H1 (cell line): ENCODE results near the gene TAS2R50. TPM values are rescaled to one million over a fixed set of nuclear protein-coding genes. Genes with fewer than 3 reads are reported as not detected.

Experiments used
- BRCA1 ChIP-seq: IDR thresholded peaks from 2 replicates; pipeline ENCODE4 v1.6.1; 2012; ENCODE audit warnings: low read depth, low read length, improper control_type of control experiment
- CTCF ChIP-seq, 3 experiments: IDR thresholded peaks; 1 replicate in 2 of 3; 2 replicates in 1 of 3; pipeline versions ENCODE4 v1.5.1 to v1.6.1; 2011; ENCODE audit warnings: low read length in 3 of 3, mild to moderate bottlenecking in 3 of 3, inconsistent platforms in 2 of 3, low read depth in 1 of 3, moderate library complexity in 1 of 3; ENCODE audit not compliant: insufficient read depth in 1 of 3; ENCODE audit errors: control extremely low read depth in 1 of 3
- E2F6 ChIP-seq: IDR thresholded peaks from 2 replicates; pipeline ENCODE4 v1.6.1; 2012; ENCODE audit warnings: inconsistent platforms
- GABPA ChIP-seq: IDR thresholded peaks from 2 replicates; pipeline ENCODE4 v1.6.1; 2011; ENCODE audit warnings: mild to moderate bottlenecking, low read length, moderate library complexity, borderline replicate concordance; ENCODE audit not compliant: insufficient read depth
- NANOG ChIP-seq: IDR thresholded peaks from 2 replicates; pipeline ENCODE4 v1.6.1; 2011; ENCODE audit warnings: low read length, low read depth, mild to moderate bottlenecking, inconsistent platforms; ENCODE audit not compliant: insufficient read depth, poor library complexity, severe bottlenecking
- SIN3A ChIP-seq, 2 experiments: IDR thresholded peaks in 1 of 2; conservative IDR thresholded peaks in 1 of 2; 2 replicates each; pipeline ENCODE4 v1.6.1; 2011 to 2012; ENCODE audit warnings: low read length in 2 of 2, improper control_type of control experiment in 1 of 2, low read depth in 1 of 2, mild to moderate bottlenecking in 1 of 2
- TAF1 ChIP-seq: IDR thresholded peaks from 2 replicates; pipeline ENCODE4 v1.6.1; 2011; ENCODE audit warnings: mild to moderate bottlenecking, low read depth, low read length
- polyA plus RNA-seq, 7 experiments: library from polyadenylated mRNA; depleted of rRNA in 3 of 7; stranded (reverse) in 5 of 7; unstranded in 2 of 7; fragments of >200 nt in 5 of 7; fragments of 200-250 nt in 2 of 7; gene quantifications; 1 replicate in 5 of 7; 2 replicates in 1 of 7; 4 replicates in 1 of 7; pipeline versions ENCODE4 v1.2.1 to v1.2.3, GENCODE V29; 2011 to 2013; ENCODE audit warnings: missing spikeins in 2 of 7, mixed read lengths in 2 of 7
- total RNA-seq: library from RNA; stranded (reverse); fragmentation: NEBNext Ultra II Directional; extraction: Animal tissue kit (Norgen Biotek cat#: 25700); gene quantifications from 2 replicates; pipeline ENCODE4 v1.2.1, GENCODE V29; 2021

TAS2R50 gene
- total and polyA plus RNA-seq, 2 of the 8 experiments (the other 6 are each of a cell fraction or from before 2014, with no cell fraction given), result 0.11 to 0.50 TPM

GRCh38 chr12:10956085-10956484 lies 30.6 kb downstream of the TAS2R50 start (continued):
- TF ChIP-seq CTCF (IDR thresholded peaks at IDR 0.05; ENCODE audit: control extremely low read depth in 1 of 3, insufficient read depth in 1 of 3, low read depth in 1 of 3, low read length in 3 of 3), result no peak
- TF ChIP-seq NANOG, result no peak
- TF ChIP-seq E2F6, result no peak
- TF ChIP-seq TAF1, result no peak
- no peak for TF ChIP-seq GABPA
- no peak for TF ChIP-seq BRCA1
- TF ChIP-seq SIN3A (conservative IDR thresholded peaks at IDR 0.05 in 1 of 2, IDR thresholded peaks at IDR 0.05 in 1 of 2; ENCODE audit: low read depth in 1 of 2, low read length in 2 of 2), result no peak
- TF ChIP-seq, all 59 proteins: peak for 0
